Activated CD4-positive, alpha-beta T cell treated with anti-CD3 and anti-CD28 coated beads, Interleukin-2, amount 50 U/mL, for 4 hours (primary cell): ENCODE results near the gene DLK1.

Experiments
- DNase-seq, 2 experiments: peaks; one replicate each; pipeline ENCODE4 v3.0.0-alpha.2; 2020

Gene DLK1

GRCh38 chr14:100780246-100780645 lies 53.6 kb downstream of the DLK1 start:
- DNase-seq, result no peak

GRCh38 chr14:100780646-100781355 lies 54.1 kb downstream of the DLK1 start:
- no peak for DNase-seq

GRCh38 chr14:100781952-100782351 lies 55.3 kb downstream of the DLK1 start:
- DNase-seq, result no peak

- DNase-seq, result no peak
Observed at GRCh38 chr14:100782516-100783320, 56.0 kb downstream of the DLK1 start.

GRCh38 chr14:100783630-100784370 lies 57.1 kb downstream of the DLK1 start:
- no peak for DNase-seq

GRCh38 chr14:100784523-100785337 lies 58.0 kb downstream of the DLK1 start:
- no peak for DNase-seq

- DNase-seq, result no peak
Observed at GRCh38 chr14:100785338-100785615, 58.6 kb downstream of the DLK1 start.

- no peak for DNase-seq
Observed at GRCh38 chr14:100785626-100786025, 58.9 kb downstream of the DLK1 start.

- DNase-seq, result no peak
Observed at GRCh38 chr14:100786131-100786530, 59.4 kb downstream of the DLK1 start.

- DNase-seq, result no peak
Observed at GRCh38 chr14:100786576-100787219, 60.0 kb downstream of the DLK1 start.

- DNase-seq, result no peak
Observed at GRCh38 chr14:100787659-100788058, 61.0 kb downstream of the DLK1 start.
